Ovary (tissue), 3 donors: Measurements from ENCODE around the gene TPM4.

Source experiments
- EP300 ChIP-seq: sonication (generic); formaldehyde crosslinking; IDR thresholded peaks from one replicate; pipeline ENCODE4 v1.6.1; 2017; ENCODE audit warnings: antibody characterized with exemption
- TF ChIP-seq, protein P1 (sequence below), 3 donors: fragments of 450-650 bp in 2 of 3; fragments of 200-600 bp in 1 of 3; IDR thresholded peaks; one replicate each; pipeline versions ENCODE4 v1.5.1 to v1.8.0; 2016 to 2022; ENCODE audit warnings: antibody characterized with exemption in 3 of 3, mild to moderate bottlenecking in 1 of 3
- donor health status: DM: no; HTN: no; CAD: no.

DNA sequence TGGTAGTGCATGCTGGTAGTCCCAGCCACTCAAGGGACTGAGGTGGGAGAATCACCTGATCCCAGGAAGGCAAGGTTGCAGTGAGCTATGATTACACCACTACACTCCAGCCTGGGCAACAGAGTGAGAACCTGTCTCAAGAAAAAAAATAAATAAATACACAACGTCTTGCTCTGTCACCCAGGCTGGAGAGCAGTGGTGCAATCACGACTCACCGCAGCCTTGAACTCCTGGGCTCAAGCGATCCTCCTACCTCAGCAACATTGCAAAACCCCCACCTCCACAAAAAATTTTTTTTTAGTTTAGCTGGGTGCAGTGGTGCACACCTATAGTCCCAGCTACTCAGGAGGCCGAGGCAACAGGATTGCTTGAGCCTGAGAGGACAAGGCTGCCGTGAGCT lies 8.8 kb downstream of the TPM4 start:
- TF ChIP-seq, protein P1, sequence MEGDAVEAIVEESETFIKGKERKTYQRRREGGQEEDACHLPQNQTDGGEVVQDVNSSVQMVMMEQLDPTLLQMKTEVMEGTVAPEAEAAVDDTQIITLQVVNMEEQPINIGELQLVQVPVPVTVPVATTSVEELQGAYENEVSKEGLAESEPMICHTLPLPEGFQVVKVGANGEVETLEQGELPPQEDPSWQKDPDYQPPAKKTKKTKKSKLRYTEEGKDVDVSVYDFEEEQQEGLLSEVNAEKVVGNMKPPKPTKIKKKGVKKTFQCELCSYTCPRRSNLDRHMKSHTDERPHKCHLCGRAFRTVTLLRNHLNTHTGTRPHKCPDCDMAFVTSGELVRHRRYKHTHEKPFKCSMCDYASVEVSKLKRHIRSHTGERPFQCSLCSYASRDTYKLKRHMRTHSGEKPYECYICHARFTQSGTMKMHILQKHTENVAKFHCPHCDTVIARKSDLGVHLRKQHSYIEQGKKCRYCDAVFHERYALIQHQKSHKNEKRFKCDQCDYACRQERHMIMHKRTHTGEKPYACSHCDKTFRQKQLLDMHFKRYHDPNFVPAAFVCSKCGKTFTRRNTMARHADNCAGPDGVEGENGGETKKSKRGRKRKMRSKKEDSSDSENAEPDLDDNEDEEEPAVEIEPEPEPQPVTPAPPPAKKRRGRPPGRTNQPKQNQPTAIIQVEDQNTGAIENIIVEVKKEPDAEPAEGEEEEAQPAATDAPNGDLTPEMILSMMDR (IDR thresholded peaks at IDR 0.05) = no peak
- no peak for TF ChIP-seq EP300
